ENCODE data around the gene MRC2.

MRC2 gene

DNA sequence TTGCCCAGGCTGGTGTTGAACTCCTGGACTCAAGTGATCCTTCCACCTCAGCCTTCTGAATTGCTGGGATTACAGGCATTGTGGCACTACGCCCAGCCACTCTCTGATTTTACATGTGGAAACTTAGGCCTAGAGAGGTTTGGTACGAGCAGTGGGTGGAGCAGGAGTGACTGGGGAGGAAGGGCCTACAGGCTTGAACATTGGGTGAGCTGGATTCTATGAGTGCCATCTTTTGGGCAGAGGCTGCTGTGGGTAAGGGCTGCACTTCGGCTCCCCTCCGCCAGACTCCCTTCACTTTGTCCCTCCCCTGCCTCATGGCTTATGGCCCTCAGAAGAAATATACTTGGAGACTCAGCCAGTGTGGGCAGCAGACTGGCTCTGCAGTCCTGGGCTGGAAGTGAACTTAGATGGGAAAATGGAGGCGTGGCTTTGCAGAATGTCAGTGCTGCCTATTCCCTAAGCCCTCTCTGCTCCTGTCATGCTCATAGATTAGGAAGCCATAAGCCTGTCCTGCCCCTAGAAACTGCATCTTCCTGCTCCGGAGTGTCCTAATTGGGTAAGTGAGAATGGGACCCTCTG is 9.5 kb upstream of the MRC2 start:
- Histone ChIP-seq H3K36me3 (replicated peaks; ENCODE audit: insufficient read depth, low read length) (no peaks in the 10 kb centered on the region), H3K27ac (ENCODE audit: low read length) (no peak overlapping the region), H3K9ac (ENCODE audit: low read length) (no peak overlapping the region), H3K9me3 (replicated peaks; ENCODE audit: insufficient read depth, low read length) (no peaks in the 10 kb centered on the region), H3K4me2 (ENCODE audit: low read depth, low read length) (no peak overlapping the region), H3K4me3 (ENCODE audit: low read length) (no peak overlapping the region), H4K20me1 (ENCODE audit: insufficient read depth, low read length) (no peaks in the 10 kb centered on the region), H3F3A (ENCODE audit: insufficient read depth, low read length) (no peaks in the 10 kb centered on the region), H2AFZ (ENCODE audit: low read length) (no peak overlapping the region), H3K4me1 (ENCODE audit: low read length) (no peaks in the 10 kb centered on the region), H3K79me2 (ENCODE audit: low read length) (no peaks in the 10 kb centered on the region), H3K9me2 (replicated peaks; ENCODE audit: insufficient read depth, low read length) (no peaks in the 10 kb centered on the region), H3K27me3 (replicated peaks; ENCODE audit: insufficient read depth, low read length) (no peaks in the 10 kb centered on the region)
- TF ChIP-seq EZH2 (optimal IDR thresholded peaks at IDR 0.05; ENCODE audit: low read depth, low read length) (no peak), EZH2phosphoT487 (IDR thresholded peaks at IDR 0.05; ENCODE audit: low read length) (no peak)
- TF ChIP-seq, protein P1, sequence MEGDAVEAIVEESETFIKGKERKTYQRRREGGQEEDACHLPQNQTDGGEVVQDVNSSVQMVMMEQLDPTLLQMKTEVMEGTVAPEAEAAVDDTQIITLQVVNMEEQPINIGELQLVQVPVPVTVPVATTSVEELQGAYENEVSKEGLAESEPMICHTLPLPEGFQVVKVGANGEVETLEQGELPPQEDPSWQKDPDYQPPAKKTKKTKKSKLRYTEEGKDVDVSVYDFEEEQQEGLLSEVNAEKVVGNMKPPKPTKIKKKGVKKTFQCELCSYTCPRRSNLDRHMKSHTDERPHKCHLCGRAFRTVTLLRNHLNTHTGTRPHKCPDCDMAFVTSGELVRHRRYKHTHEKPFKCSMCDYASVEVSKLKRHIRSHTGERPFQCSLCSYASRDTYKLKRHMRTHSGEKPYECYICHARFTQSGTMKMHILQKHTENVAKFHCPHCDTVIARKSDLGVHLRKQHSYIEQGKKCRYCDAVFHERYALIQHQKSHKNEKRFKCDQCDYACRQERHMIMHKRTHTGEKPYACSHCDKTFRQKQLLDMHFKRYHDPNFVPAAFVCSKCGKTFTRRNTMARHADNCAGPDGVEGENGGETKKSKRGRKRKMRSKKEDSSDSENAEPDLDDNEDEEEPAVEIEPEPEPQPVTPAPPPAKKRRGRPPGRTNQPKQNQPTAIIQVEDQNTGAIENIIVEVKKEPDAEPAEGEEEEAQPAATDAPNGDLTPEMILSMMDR (IDR thresholded peaks at IDR 0.05; ENCODE audit: low read length), result no peak
- DNase-seq, result no peak

GRCh38 chr17:62618647-62619416 is 8.6 kb upstream of the MRC2 start:
- H3F3A ChIP-seq (ENCODE audit: insufficient read depth, low read length), result no peaks in the 10 kb centered on the region
- TF ChIP-seq EZH2 (optimal IDR thresholded peaks at IDR 0.05; ENCODE audit: low read depth, low read length), result no peak
- TF ChIP-seq, protein P1 (IDR thresholded peaks at IDR 0.05; ENCODE audit: low read length), result no peak
- no peak for TF ChIP-seq EZH2phosphoT487 (IDR thresholded peaks at IDR 0.05; ENCODE audit: low read length)

DNA sequence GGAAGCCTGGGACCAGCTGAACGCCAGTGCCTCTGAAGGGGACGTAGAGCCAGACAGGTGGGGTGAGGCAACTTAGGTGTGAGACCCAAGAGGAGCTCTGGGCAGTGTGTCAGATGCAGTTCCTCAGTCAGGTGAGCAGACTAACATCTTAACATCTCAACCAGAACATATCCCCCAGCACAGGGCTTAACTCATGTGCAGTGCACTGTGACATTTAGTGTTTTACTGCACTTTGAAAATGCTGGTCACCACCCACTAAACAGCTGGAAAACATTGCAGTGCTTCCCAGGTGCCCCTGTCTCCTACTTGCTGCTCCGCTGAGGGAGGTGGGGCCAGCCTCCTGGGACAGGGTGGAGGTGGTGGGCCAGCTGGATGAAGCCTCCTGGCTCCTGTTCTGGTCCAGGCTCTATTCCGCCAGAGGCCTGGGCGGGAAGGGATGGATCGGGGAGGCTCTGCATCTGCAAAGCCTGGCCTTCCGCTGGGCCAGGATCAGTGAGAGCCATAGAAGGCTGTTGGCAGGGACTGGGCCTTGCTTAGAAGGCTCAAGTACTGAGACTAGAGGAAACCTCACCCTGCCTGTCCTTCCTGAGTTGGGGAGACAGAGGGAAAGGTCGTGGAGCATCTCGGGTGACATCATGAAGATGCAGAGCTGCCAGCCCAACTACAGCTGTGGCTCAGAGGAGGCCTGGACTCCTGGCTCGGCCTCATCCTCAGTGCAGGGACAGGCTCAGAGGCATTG is 7.9 kb upstream of the MRC2 start:
- H3K9me3 ChIP-seq (replicated peaks; ENCODE audit: insufficient read depth, low read length), result no peaks in the 10 kb centered on the region
- no peak overlapping the region for H3K9ac ChIP-seq (ENCODE audit: low read length)
- H3K4me3 ChIP-seq (ENCODE audit: low read length), result no peak overlapping the region
- no peaks in the 10 kb centered on the region for H3K36me3 ChIP-seq (replicated peaks; ENCODE audit: insufficient read depth, low read length)
- H3K4me1 ChIP-seq (ENCODE audit: low read length), result no peaks in the 10 kb centered on the region
- no peak for TF ChIP-seq EZH2 (optimal IDR thresholded peaks at IDR 0.05; ENCODE audit: low read depth, low read length)
- TF ChIP-seq, protein P1 (IDR thresholded peaks at IDR 0.05; ENCODE audit: low read length), result no peak
- TF ChIP-seq EZH2phosphoT487 (IDR thresholded peaks at IDR 0.05; ENCODE audit: low read length), result no peak
- no peaks in the 10 kb centered on the region for H4K20me1 ChIP-seq (ENCODE audit: insufficient read depth, low read length)
- no peaks in the 10 kb centered on the region for H3F3A ChIP-seq (ENCODE audit: insufficient read depth, low read length)
- H3K27ac ChIP-seq (ENCODE audit: low read length), result no peak overlapping the region
- no peak overlapping the region for H3K4me2 ChIP-seq (ENCODE audit: low read depth, low read length)
- H3K79me2 ChIP-seq (ENCODE audit: low read length), result no peaks in the 10 kb centered on the region
- no peak for DNase-seq
- no peaks in the 10 kb centered on the region for H3K27me3 ChIP-seq (replicated peaks; ENCODE audit: insufficient read depth, low read length)
- H2AFZ ChIP-seq (ENCODE audit: low read length), result no peak overlapping the region
- no peaks in the 10 kb centered on the region for H3K9me2 ChIP-seq (replicated peaks; ENCODE audit: insufficient read depth, low read length)

More at GRCh38 chr17:62618647-62619416, 8.6 kb upstream of the MRC2 start:
- H3K4me3 ChIP-seq (ENCODE audit: low read length), result no peak overlapping the region
- H3K4me2 ChIP-seq (ENCODE audit: low read depth, low read length), result no peak overlapping the region
- H2AFZ ChIP-seq (ENCODE audit: low read length), result no peak overlapping the region
- H3K27ac ChIP-seq (ENCODE audit: low read length), result no peak overlapping the region
- H4K20me1 ChIP-seq (ENCODE audit: insufficient read depth, low read length), result no peaks in the 10 kb centered on the region
- no peaks in the 10 kb centered on the region for H3K36me3 ChIP-seq (replicated peaks; ENCODE audit: insufficient read depth, low read length)
- no peaks in the 10 kb centered on the region for H3K4me1 ChIP-seq (ENCODE audit: low read length)
- H3K9me2 ChIP-seq (replicated peaks; ENCODE audit: insufficient read depth, low read length), result no peaks in the 10 kb centered on the region
- DNase-seq, result no peak
- no peak overlapping the region for H3K9ac ChIP-seq (ENCODE audit: low read length)
- no peaks in the 10 kb centered on the region for H3K27me3 ChIP-seq (replicated peaks; ENCODE audit: insufficient read depth, low read length)
- no peaks in the 10 kb centered on the region for H3K9me3 ChIP-seq (replicated peaks; ENCODE audit: insufficient read depth, low read length)
- H3K79me2 ChIP-seq (ENCODE audit: low read length), result no peaks in the 10 kb centered on the region

Measured in MM.1S (cell line).